GM19324 (cell line): ENCODE data around the gene MAGED4B.
"Not testable (repeated sequence)": the region's sequence is repeated elsewhere in the genome, so short reads cannot be mapped to it uniquely, and the experiment has no call there.

Source experiments
- ATAC-seq: cut with Tn5 transposase; IDR thresholded peaks from one replicate; pipeline ENCODE4 v1.9.1; 2021; ENCODE audit warnings: mild to moderate bottlenecking, moderate library complexity; ENCODE audit not compliant: unreplicated experiment, low FRiP score

The MAGED4B gene, protein sequence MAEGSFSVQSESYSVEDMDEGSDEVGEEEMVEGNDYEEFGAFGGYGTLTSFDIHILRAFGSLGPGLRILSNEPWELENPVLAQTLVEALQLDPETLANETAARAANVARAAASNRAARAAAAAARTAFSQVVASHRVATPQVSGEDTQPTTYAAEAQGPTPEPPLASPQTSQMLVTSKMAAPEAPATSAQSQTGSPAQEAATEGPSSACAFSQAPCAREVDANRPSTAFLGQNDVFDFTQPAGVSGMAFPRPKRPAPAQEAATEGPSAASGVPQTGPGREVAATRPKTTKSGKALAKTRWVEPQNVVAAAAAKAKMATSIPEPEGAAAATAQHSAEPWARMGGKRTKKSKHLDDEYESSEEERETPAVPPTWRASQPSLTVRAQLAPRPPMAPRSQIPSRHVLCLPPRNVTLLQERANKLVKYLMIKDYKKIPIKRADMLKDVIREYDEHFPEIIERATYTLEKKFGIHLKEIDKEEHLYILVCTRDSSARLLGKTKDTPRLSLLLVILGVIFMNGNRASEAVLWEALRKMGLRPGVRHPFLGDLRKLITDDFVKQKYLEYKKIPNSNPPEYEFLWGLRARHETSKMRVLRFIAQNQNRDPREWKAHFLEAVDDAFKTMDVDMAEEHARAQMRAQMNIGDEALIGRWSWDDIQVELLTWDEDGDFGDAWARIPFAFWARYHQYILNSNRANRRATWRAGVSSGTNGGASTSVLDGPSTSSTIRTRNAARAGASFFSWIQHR

DNA sequence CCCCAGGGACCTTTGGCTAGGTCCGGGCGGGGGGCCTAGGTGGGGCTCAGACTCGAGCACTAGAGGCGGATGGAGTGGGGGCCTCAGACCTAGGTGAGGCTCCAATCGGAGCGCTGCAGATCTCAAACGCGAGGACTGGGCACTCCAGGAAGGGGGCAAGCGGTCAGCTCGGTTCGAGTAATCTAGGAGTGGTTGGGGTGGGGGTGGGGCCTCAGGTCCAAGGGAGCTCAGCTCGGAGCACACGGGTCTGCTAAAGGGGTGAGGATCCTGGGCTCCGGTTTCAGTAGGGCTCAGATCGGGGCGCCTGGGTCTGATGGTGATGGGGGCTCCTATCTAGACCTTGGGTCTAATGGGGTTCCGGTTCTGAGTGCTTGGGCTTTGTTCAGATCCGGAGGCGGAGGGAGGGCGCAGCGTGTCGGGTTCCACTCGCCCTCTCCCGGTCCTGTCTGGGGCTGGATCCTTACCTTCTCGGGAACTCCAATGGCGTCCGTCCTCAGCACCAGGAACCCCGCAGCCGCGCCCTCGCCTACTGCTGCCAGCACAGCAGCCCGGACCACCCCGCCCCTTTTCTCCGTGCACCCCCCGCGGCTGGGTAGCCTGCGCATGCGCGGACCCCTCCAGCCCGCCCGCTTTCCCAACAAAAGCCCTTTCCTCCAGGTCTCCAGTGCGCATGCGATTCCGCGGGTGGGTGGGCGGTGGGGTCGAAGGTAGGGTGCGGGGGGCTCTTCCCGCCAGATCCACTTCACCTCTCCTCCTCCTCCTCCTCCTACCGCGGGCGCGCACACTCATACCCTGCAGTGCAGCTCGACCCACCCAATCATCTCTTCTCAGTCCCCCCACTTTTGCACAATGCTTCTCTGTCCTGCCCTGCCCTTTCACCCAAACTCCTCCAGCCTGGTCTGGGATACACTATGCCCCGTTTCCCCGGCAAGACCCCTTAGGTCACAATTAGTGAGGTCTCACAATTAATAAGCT, at the start of gene MAGED4B:
MAGED4B (minus strand) TSS at position 518 of the 975 bp plus-strand sequence. CDS start 1,011 bp downstream, outside the sequence.
- not testable (repeated sequence) for ATAC-seq

DNA sequence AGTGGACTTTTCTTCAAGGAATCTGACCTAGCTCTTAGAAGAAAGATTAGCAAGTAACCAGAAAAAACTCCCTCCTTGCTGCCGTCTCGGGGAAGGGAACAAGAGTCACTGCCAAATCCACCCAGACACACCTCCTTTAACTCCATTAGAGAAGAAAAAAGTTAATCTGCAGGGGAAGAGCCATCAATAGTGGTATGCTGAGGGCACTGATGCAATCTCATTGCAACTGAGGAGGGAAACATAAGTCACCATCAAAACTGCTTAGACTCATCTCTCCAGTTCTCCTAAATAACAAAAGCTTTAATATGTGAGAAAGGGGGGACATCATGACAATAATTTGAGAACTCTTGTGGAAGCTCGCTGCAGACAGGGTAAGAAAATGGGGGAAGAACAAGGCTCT, 49.3 kb upstream of the MAGED4B start:
- ATAC-seq, result no peak

DNA sequence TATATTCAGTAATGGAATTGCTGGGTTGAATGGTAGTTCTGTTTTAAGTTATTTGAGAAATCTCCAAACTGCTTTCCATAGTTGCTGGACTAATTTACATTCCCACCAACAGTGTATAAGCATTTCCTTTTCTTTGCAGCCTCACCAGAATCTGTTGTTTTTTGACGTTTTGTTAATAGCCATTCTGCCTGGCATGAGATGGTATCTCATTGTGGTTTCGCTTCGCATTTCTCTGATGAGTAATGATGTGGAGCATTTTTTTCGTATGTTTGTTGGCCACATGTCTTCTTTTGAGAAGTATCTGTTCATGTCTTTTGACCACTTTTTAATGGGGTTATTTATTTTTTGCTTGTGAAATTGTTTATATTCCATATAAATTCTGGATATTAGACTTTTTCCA, 13.6 kb upstream of the MAGED4B start:
- no peak for ATAC-seq

DNA sequence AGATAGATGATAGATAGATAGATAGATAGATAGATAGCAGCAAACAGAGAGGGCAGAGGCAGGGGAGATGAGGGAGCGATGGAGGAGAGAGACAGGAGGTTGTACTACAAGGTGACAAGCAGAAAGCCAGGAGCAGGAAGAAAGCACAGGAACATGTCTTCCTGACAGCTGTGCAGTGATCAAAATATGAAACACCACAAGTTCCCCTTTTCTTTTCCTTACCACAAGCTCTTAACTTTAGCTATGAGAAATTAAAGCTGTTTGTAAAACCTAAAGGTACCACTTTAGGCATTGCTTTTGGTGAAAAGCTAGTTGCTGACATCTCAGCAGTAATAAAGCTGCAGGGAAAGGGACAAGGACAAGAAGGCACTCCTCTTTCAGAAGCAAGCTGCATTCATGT, 9.1 kb upstream of the MAGED4B start:
- no peak for ATAC-seq

DNA sequence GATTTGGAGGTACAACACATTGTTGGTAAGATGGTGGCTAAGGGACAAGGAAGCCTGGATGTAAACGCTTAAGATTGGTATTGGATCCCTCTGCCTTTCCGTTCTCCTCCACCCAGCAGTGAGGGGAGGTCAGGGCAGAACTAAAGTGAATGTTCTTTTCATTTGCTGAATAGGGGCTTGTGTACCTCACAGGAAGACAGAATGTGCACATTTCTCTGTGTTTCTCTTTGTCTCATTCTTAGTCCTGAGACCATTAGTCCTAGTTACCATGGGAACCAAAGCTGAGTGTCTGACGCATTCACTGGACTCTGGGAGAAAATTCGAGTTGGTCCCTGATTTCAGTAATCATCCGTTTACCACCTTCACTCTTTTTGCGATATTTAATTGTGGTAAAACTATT, 26.7 kb downstream of the MAGED4B start:
- ATAC-seq, result not testable (repeated sequence)

DNA sequence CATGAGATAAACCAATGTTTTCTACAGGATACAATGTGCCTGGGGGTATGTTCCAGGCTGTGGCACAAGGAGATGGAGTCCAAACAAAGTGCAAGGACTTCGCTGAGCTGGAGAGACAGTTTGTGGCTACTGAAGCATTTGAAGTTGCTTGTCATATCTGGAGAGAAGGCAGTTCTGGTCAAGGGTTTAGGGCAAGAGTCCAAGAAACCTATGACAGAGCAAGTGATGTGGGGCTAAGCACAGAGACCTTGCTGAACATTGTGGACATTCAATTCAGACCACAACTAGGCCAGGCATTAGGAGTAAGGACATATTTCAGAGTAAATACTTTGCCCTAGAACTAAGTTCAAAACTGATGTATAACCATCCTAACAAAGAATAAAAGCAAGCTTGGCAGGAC, 34.8 kb downstream of the MAGED4B start:
- ATAC-seq, result no peak

DNA sequence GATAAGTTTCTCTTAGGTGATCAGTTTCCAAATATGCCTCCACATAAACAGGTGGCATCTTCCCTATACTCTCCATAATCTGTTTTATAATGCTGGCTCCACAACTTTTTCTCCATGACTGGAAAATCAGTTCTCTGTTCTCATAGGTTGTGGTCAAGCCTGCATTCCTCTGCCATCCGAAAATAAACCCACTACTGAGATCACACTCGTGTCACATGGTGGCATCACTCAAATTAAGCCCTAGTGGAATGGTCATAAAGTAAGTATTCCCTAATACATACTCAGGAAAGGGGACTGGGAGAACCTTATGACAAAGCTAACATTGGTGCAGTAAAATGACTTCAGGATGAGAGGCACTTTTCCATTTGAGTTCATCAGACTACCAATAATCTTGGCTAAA, 37.6 kb downstream of the MAGED4B start:
- no peak for ATAC-seq

DNA sequence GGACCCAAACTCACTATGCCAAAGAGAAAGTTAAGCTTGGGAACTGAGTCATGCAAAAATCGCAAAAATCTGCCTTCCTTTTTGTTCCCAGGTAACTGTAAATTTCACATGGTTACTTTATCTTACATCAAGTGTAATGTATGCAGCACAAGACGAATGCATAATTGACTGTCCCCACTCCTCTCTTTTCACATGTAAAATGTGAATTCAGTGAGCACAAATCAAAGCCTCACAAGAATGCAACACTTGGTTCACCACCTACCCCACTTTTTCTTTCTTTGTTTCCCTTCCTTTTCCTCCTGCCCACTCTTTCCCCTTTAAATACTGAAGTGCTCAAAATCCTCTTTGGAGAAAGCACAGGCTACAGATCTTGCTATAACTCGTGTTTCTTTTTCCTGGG, 53.2 kb downstream of the MAGED4B start:
- no peak for ATAC-seq
